Ishikawa (cell line): ENCODE results near the gene TRRAP.

Experiments used
- CEBPB ChIP-seq: IDR thresholded peaks from 2 replicates; pipeline ENCODE4 v1.6.1; 2012
- CREB1 ChIP-seq: IDR thresholded peaks from 2 replicates; pipeline ENCODE4 v1.6.1; 2012; ENCODE audit warnings: low read depth
- EGR1 ChIP-seq: IDR thresholded peaks from 2 replicates; pipeline ENCODE4 v1.6.1; 2012
- EP300 ChIP-seq: IDR thresholded peaks from 2 replicates; pipeline ENCODE4 v1.6.1; 2012; ENCODE audit warnings: borderline replicate concordance
- FOXM1 ChIP-seq: IDR thresholded peaks from 2 replicates; pipeline ENCODE4 v1.6.1; 2012; ENCODE audit warnings: low read depth, borderline replicate concordance
- MAX ChIP-seq: IDR thresholded peaks from 2 replicates; pipeline ENCODE4 v1.6.1; 2012
- NFIC ChIP-seq: IDR thresholded peaks from 2 replicates; pipeline ENCODE4 v1.6.1; 2012
- RAD21 ChIP-seq: IDR thresholded peaks from 2 replicates; pipeline ENCODE4 v1.6.1; 2012; ENCODE audit warnings: low read depth
- REST ChIP-seq: IDR thresholded peaks from 2 replicates; pipeline ENCODE4 v1.6.1; 2012; ENCODE audit warnings: low read depth, mild to moderate bottlenecking
- TAF1 ChIP-seq: IDR thresholded peaks from 2 replicates; pipeline ENCODE4 v1.6.1; 2012; ENCODE audit warnings: low read depth, mild to moderate bottlenecking
- TCF12 ChIP-seq: IDR thresholded peaks from 2 replicates; pipeline ENCODE4 v1.6.1; 2012; ENCODE audit warnings: low read depth
- TEAD4 ChIP-seq: IDR thresholded peaks from 2 replicates; pipeline ENCODE4 v1.6.1; 2012
- USF1 ChIP-seq: IDR thresholded peaks from 2 replicates; pipeline ENCODE4 v1.6.1; 2012
- YY1 ChIP-seq: IDR thresholded peaks from 2 replicates; pipeline ENCODE4 v1.6.1; 2012; ENCODE audit warnings: low read depth
- ZBTB7A ChIP-seq: IDR thresholded peaks from 2 replicates; pipeline ENCODE4 v1.6.1; 2012; ENCODE audit warnings: low read depth

The TRRAP gene

GRCh38 chr7:99016196-99016595 lies 137.9 kb downstream of the TRRAP start:
- TF ChIP-seq TAF1 (no peak), YY1 (no peak), CREB1 (no peak), EP300 (no peak), ZBTB7A (no peak), MAX (no peak), FOXM1 (no peak), REST (no peak), RAD21 (no peak), TEAD4 (no peak), USF1 (no peak), TCF12 (no peak), NFIC (no peak), EGR1 (no peak), CEBPB (no peak)

GRCh38 chr7:99019523-99020412 lies 141.4 kb downstream of the TRRAP start:
- TF ChIP-seq CREB1 (no peak), REST (no peak), CEBPB (no peak), NFIC (no peak), YY1 (no peak)

GRCh38 chr7:99020413-99020715 lies 142.0 kb downstream of the TRRAP start:
- no peak for TF ChIP-seq EP300
- no peak for TF ChIP-seq EGR1
- no peak for TF ChIP-seq FOXM1
- TF ChIP-seq YY1: no peak
- no peak for TF ChIP-seq CREB1
- no peak for TF ChIP-seq TEAD4
- TF ChIP-seq USF1: no peak
- no peak for TF ChIP-seq NFIC
- no peak for TF ChIP-seq TCF12
- no peak for TF ChIP-seq RAD21
- no peak for TF ChIP-seq MAX
- TF ChIP-seq REST: no peak
- no peak for TF ChIP-seq CEBPB
- TF ChIP-seq ZBTB7A: no peak
- TF ChIP-seq TAF1: no peak

GRCh38 chr7:99021941-99022560 lies 143.7 kb downstream of the TRRAP start:
- TF ChIP-seq EP300 (no peak), MAX (no peak), EGR1 (no peak), YY1 (no peak), USF1 (no peak), NFIC (no peak), CEBPB (no peak), RAD21 (no peak)
